ENCODE data around the gene NFKB1.
"Not testable (repeated sequence)": the region's sequence is repeated elsewhere in the genome, so short reads cannot be mapped to it uniquely, and the experiment has no call there.

DNA sequence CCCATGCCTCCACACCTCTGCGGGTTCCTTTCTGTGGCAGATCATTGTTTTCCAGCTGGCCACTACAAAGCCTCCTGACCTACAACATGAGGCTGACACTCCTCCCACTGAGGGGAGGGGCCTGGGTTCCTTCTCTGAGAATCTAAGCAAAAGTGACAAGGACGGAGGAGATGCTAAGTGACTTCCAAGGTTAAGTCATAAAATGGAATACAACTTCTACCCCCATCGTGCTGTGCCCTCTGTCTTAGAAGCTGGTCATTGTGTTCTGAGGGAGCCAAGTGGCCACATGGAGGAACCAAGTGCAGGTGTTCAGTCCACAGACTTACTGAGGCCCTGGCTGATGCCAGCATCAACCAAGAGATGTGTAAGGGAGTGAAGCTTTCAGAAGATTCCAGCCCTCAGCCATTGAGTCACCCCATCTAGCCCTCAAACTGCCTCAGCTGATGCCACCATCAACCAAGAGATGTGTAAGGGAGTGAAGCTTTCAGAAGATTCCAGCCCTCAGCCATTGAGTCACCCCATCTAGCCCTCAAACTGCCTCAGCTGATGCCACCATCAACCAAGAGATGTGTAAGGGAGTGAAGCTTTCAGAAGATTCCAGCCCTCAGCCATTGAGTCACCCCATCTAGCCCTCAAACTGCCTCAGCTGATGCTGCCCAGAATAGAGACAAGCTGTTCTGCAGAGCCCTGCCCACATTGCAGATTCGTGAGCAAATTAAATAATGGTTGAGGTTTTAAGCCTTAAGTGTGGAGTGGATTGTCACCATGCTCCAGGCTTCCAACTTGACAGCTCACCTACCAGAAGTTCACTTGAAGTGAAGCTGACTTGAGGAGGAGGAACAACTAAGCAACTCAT, 118.8 kb downstream of the NFKB1 start:
- TF ChIP-seq CTCF (IDR thresholded peaks at IDR 0.05; ENCODE audit: poor library complexity, severe bottlenecking); EZH2 (IDR thresholded peaks at IDR 0.05; ENCODE audit: borderline replicate concordance, insufficient read depth, low read length, poor library complexity, severe bottlenecking): not testable (repeated sequence)
